ENCODE results near the gene RSPH1.

GRCh38 chr21:42475526-42476387 lies 20.3 kb downstream of the RSPH1 start:
- TF ChIP-seq POLR2A (IDR thresholded peaks at IDR 0.05; ENCODE audit: low read length), result no peak
- TF ChIP-seq GATA1 (IDR thresholded peaks at IDR 0.05; ENCODE audit: low read depth, low read length), result no peak

Measured in erythroblast (primary cell).